SU-DHL-6 (cell line): Measurements from ENCODE around the gene BRD4.

Experiments
- H2AFZ ChIP-seq: fragments of 200-600 bp; sonication (generic); 2 replicates; pipeline ENCODE4 v1.6.1; 2014; ENCODE audit warnings: low read depth, mild to moderate bottlenecking, moderate library complexity, mixed read lengths, antibody characterized with exemption, low read length; ENCODE audit not compliant: severe bottlenecking
- H3F3A ChIP-seq: fragments of 200-600 bp; shearing (Covaris generic); 2 replicates; pipeline ENCODE4 v1.6.0; 2016; ENCODE audit warnings: antibody characterized with exemption, mild to moderate bottlenecking; ENCODE audit not compliant: insufficient read depth
- H3K27ac ChIP-seq: fragments of 200-600 bp; sonication (generic); 2 replicates; pipeline ENCODE4 v1.5.1; 2016; ENCODE audit warnings: low read depth, mild to moderate bottlenecking, low read length, moderate library complexity, mixed read lengths
- H3K27me3 ChIP-seq: fragments of 200-600 bp; sonication (generic), shearing (Covaris generic); 2 replicates; pipeline ENCODE4 v1.6.0; 2014; ENCODE audit warnings: mild to moderate bottlenecking, low read length
- H3K36me3 ChIP-seq: fragments of 200-600 bp; sonication (generic); 2 replicates; pipeline ENCODE4 v1.6.1; 2014; ENCODE audit warnings: mild to moderate bottlenecking, low read length, mixed read lengths
- H3K4me2 ChIP-seq: fragments of 300-600, 200-600 bp; shearing (Covaris generic), sonication (generic); 2 replicates; pipeline ENCODE4 v1.6.0; 2014; ENCODE audit warnings: low read length, low read depth, mild to moderate bottlenecking; ENCODE audit not compliant: poor library complexity, severe bottlenecking
- H3K4me3 ChIP-seq: fragments of 200-600 bp; sonication (generic); 2 replicates; pipeline ENCODE4 v1.5.1; 2014; ENCODE audit warnings: antibody characterized with exemption, low read length, mild to moderate bottlenecking, mixed read lengths; ENCODE audit not compliant: insufficient read depth, poor library complexity, severe bottlenecking
- H3K79me2 ChIP-seq: fragments of 200-600 bp; sonication (generic); 2 replicates; pipeline ENCODE4 v1.6.1; 2014; ENCODE audit warnings: mild to moderate bottlenecking, low read length, moderate library complexity; ENCODE audit not compliant: insufficient read depth
- H3K9ac ChIP-seq: fragments of 200-600 bp; sonication (generic); 2 replicates; pipeline ENCODE4 v1.7.0; 2014; ENCODE audit warnings: mild to moderate bottlenecking, low read length
- H3K9me2 ChIP-seq: fragments of 200-600 bp; sonication (generic); replicated peaks from 2 replicates; pipeline ENCODE4 v1.6.1; 2014; ENCODE audit warnings: low read length; ENCODE audit not compliant: insufficient read depth
- H3K9me3 ChIP-seq: fragments of 200-600 bp; sonication (generic); 2 replicates; pipeline ENCODE4 v1.6.1; 2014; ENCODE audit warnings: low read length, mixed read lengths; ENCODE audit not compliant: insufficient read depth
- H4K20me1 ChIP-seq: fragments of 200-600 bp; sonication (generic); 2 replicates; pipeline ENCODE4 v1.6.1; 2014; ENCODE audit warnings: low read depth, mild to moderate bottlenecking, antibody characterized with exemption, low read length, moderate library complexity, mixed read lengths
- EZH2phosphoT487 ChIP-seq: fragments of 200-600 bp; sonication (generic), shearing (Covaris generic); conservative IDR thresholded peaks from 2 replicates; pipeline ENCODE4 v1.6.1; 2018; ENCODE audit warnings: mild to moderate bottlenecking, antibody characterized with exemption, low read length, moderate library complexity, mixed read lengths
- TF ChIP-seq, protein P1 (sequence below): fragments of 200-600 bp; sonication (generic); IDR thresholded peaks from one replicate; pipeline ENCODE4 v1.5.1; 2017; ENCODE audit warnings: antibody characterized with exemption, mild to moderate bottlenecking, low read length, moderate library complexity; ENCODE audit not compliant: insufficient read depth, poor library complexity, severe bottlenecking

BRD4 gene

DNA sequence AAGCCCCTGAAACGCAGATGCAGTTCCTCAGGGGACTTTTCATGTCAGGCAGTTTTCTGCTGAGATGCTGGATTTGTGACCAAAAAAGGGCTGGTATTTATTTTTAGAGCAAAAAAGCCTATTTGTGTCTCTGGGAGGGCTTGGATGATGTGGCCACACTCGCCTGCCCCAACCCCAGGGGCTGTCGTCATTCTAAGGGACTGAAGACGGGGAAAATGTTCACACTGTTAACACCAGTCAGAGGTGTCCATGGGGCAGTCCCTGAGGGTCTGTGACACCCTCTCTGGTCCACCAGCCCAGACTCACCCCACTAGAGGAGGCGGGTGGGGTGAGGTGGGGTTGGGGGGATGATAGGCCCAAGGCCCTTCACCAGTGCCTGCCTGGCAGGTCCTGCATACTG lies 84.2 kb downstream of the BRD4 start:
- no peaks in the 10 kb centered on the region for H3K9me3 ChIP-seq
- H3K36me3 ChIP-seq, result no peaks in the 10 kb centered on the region
- H4K20me1 ChIP-seq, result peaks cover 5% of the 10 kb centered on the region; the same call in 1 of the 2 replicates
- no peaks in the 10 kb centered on the region for H3F3A ChIP-seq
- no peak overlapping the region for H2AFZ ChIP-seq
- H3K79me2 ChIP-seq, result no peaks in the 10 kb centered on the region
- no peaks in the 10 kb centered on the region for H3K9me2 ChIP-seq
- H3K4me2 ChIP-seq, result no peak overlapping the region
- no peak overlapping the region for H3K9ac ChIP-seq
- no peaks in the 10 kb centered on the region for H3K27me3 ChIP-seq
- no peak overlapping the region for H3K27ac ChIP-seq
- no peak for TF ChIP-seq EZH2phosphoT487
- TF ChIP-seq, protein P1, sequence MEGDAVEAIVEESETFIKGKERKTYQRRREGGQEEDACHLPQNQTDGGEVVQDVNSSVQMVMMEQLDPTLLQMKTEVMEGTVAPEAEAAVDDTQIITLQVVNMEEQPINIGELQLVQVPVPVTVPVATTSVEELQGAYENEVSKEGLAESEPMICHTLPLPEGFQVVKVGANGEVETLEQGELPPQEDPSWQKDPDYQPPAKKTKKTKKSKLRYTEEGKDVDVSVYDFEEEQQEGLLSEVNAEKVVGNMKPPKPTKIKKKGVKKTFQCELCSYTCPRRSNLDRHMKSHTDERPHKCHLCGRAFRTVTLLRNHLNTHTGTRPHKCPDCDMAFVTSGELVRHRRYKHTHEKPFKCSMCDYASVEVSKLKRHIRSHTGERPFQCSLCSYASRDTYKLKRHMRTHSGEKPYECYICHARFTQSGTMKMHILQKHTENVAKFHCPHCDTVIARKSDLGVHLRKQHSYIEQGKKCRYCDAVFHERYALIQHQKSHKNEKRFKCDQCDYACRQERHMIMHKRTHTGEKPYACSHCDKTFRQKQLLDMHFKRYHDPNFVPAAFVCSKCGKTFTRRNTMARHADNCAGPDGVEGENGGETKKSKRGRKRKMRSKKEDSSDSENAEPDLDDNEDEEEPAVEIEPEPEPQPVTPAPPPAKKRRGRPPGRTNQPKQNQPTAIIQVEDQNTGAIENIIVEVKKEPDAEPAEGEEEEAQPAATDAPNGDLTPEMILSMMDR, result no peak
- no peak overlapping the region for H3K4me3 ChIP-seq

DNA sequence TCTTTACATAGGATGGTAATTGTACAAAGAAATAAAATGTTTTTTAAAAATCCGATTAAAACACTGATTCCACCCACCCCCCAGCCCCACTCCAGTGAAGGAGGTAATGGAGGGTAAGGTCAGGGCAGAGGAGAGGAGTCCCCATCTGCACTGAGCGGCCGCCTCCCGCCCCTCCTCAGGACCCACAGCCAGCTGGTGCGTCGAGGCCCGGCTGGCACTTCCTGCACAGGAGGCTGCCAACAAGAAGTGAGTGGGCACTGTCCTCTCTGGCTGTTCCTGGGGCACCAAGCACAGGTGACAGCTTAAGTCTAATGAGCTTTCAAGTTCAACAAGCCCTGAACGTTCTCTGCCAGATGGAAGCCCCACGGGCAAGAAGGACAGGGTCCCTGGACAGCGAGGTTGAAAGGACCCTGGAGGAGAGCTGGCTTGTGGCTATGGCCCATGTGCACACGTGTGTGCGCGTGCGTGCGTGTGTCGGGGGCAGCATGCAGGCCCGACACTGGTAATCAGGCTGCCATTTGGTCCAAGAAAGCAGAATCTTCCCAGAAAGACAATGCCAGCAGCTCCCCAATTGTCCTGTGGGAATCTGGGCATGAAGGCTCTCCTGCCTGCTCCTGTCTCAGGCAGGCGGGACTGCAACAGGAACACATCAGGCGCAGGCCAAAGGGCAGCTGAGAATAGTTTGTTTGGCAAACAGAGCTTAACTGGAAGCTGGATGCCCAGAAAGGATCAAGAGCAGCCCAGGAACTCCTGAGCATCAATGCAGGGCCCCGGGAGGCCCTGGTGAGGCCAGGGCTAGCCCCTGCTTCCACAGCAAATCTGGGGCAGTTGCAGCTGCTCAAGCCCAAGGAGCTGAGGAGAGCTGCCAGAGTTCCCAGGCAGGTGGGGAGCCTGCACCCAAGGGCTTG lies 85.0 kb downstream of the BRD4 start:
- no peaks in the 10 kb centered on the region for H3K36me3 ChIP-seq

DNA sequence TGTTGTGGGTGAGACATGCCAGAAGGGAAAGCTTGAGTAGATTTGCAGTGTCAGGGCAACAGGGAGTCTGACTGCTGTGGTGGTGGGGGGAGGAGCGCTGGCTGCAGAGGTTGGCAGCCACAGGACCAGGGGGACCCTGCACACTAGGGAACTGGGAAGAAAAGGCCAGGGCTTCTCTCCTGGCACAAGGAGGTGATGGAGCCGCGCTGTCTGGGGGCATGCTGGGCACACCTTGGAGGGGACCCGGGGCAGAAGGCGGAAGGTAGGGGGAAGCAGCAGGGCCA lies 86.2 kb downstream of the BRD4 start:
- H3K4me3 ChIP-seq, result no peak overlapping the region
- H3K9ac ChIP-seq, result no peak overlapping the region
- no peak overlapping the region for H2AFZ ChIP-seq
- no peak for TF ChIP-seq EZH2phosphoT487
- TF ChIP-seq, protein P1, result no peak
- H3K9me2 ChIP-seq, result no peaks in the 10 kb centered on the region
- no peaks in the 10 kb centered on the region for H3K27me3 ChIP-seq
- H3K4me2 ChIP-seq, result no peak overlapping the region
- no peaks in the 10 kb centered on the region for H3F3A ChIP-seq
- no peaks in the 10 kb centered on the region for H3K9me3 ChIP-seq
- H3K27ac ChIP-seq, result no peak overlapping the region
- peaks cover 5% of the 10 kb centered on the region; the same call in 1 of the 2 replicates for H4K20me1 ChIP-seq
- no peaks in the 10 kb centered on the region for H3K36me3 ChIP-seq
- H3K79me2 ChIP-seq, result no peaks in the 10 kb centered on the region

More for the DNA sequence above, 85.0 kb downstream of the BRD4 start:
- Histone ChIP-seq H3K9ac (no peak overlapping the region), H3K9me3 (no peaks in the 10 kb centered on the region), H3F3A (no peaks in the 10 kb centered on the region), H3K4me3 (no peak overlapping the region), H3K27me3 (no peaks in the 10 kb centered on the region), H3K4me2 (no peak overlapping the region), H3K9me2 (no peaks in the 10 kb centered on the region), H2AFZ (no peak overlapping the region), H4K20me1 (peaks cover 5% of the 10 kb centered on the region; the same call in 1 of the 2 replicates), H3K27ac (no peak overlapping the region), H3K79me2 (no peaks in the 10 kb centered on the region)
- no peak for TF ChIP-seq EZH2phosphoT487
- TF ChIP-seq, protein P1, result no peak
